ENCODE data around the gene RPS24.
"Not testable (repeated sequence)": the region's sequence is repeated elsewhere in the genome, so short reads cannot be mapped to it uniquely, and the experiment has no call there.

The RPS24 gene

GRCh38 chr10:78053211-78053868 is 19.7 kb downstream of the RPS24 start:
- DNase-seq (no peak), ATAC-seq (no peak)

GRCh38 chr10:78058562-78058961 is 24.9 kb downstream of the RPS24 start:
- DNase-seq, result no peak
- no peak for ATAC-seq

GRCh38 chr10:78059906-78060702 is 26.4 kb downstream of the RPS24 start:
- no peak for DNase-seq
- no peak for ATAC-seq

- DNase-seq, result peak; percentile 29
- ATAC-seq, result peak; percentile 74
These were observed 28.6 kb downstream of the RPS24 start for GRCh38 chr10:78062296-78062695.

- ATAC-seq, result no peak
- DNase-seq, result no peak
These were observed 29.6 kb downstream of the RPS24 start for GRCh38 chr10:78063236-78063635.

- not testable (repeated sequence) for ATAC-seq, DNase-seq
These were observed 31.3 kb downstream of the RPS24 start for GRCh38 chr10:78064919-78065318.

GRCh38 chr10:78065611-78066010 is 31.9 kb downstream of the RPS24 start:
- DNase-seq, result no peak
- no peak for ATAC-seq

GRCh38 chr10:78066012-78066411 is 32.3 kb downstream of the RPS24 start:
- no peak for DNase-seq

GRCh38 chr10:78066728-78067430 is 33.2 kb downstream of the RPS24 start:
- no peak for DNase-seq
- no peak for ATAC-seq

More at GRCh38 chr10:78066012-78066411, 32.3 kb downstream of the RPS24 start:
- no peak for ATAC-seq

- DNase-seq (no peak), ATAC-seq (no peak)
These were observed 35.5 kb downstream of the RPS24 start for GRCh38 chr10:78069151-78069550.

GRCh38 chr10:78070064-78070463 is 36.4 kb downstream of the RPS24 start:
- not testable (repeated sequence) for ATAC-seq, DNase-seq

- ATAC-seq (no peak), DNase-seq (no peak)
These were observed 37.1 kb downstream of the RPS24 start for GRCh38 chr10:78070726-78071125.

GRCh38 chr10:78071140-78071856 is 37.6 kb downstream of the RPS24 start:
- no peak for ATAC-seq
- DNase-seq, result no peak

GRCh38 chr10:78071857-78072179 is 38.2 kb downstream of the RPS24 start:
- DNase-seq (no peak), ATAC-seq (no peak)

GRCh38 chr10:78072504-78072903 is 38.8 kb downstream of the RPS24 start:
- no peak for DNase-seq
- no peak for ATAC-seq

GRCh38 chr10:78075806-78076205 is 42.1 kb downstream of the RPS24 start:
- ATAC-seq, DNase-seq: not testable (repeated sequence)

GRCh38 chr10:78078539-78079330 is 45.1 kb downstream of the RPS24 start:
- no peak for ATAC-seq
- no peak for DNase-seq

- DNase-seq, result no peak
- no peak for ATAC-seq
These were observed 45.7 kb downstream of the RPS24 start for GRCh38 chr10:78079411-78079810.

GRCh38 chr10:78081292-78081691 is 47.6 kb downstream of the RPS24 start:
- ATAC-seq, result no peak
- DNase-seq, result no peak

GRCh38 chr10:78082636-78083035 is 49.0 kb downstream of the RPS24 start:
- no peak for ATAC-seq
- no peak for DNase-seq

Data from stimulated activated naive CD8-positive, alpha-beta T cell treated with anti-CD3 and anti-CD28 coated beads, Interleukin-15, Interleukin-2, amounts not matched to agents 100 U/mL and 50 U/mL, for 24 hours (primary cell).